Measurements from ENCODE around the gene GRIN2C. TPM values are rescaled to one million over a fixed set of nuclear protein-coding genes. Genes with fewer than 3 reads are reported as not detected.

The GRIN2C gene
- total and polyA plus RNA-seq, 4 donors, result 0.03 to 1.6 (median 0.19) TPM; not detected in 1

- ATAC-seq (ENCODE audit: low FRiP score) (no peak), DNase-seq (no peak)
- H3K9me3 ChIP-seq (ENCODE audit: control insufficient read depth, low read length), result no peaks in the 10 kb centered on the region
- 95 to 97% methylated on average over 7 of the region's 7 CpGs for WGBS, 2 donors
- H3K4me1 ChIP-seq (ENCODE audit: control insufficient read depth in 1 of 2, insufficient read depth in 2 of 2, low read length in 2 of 2), result no peaks in the 10 kb centered on the region
- intact Hi-C loops (cut with DNase I), result no loop called here
- no peak overlapping the region for H3K27ac ChIP-seq (ENCODE audit: low read depth in 1 of 2, low read length in 2 of 2)
- no peaks in the 10 kb centered on the region for H3K27me3 ChIP-seq (ENCODE audit: control insufficient read depth in 1 of 2, insufficient read depth in 2 of 2, low read length in 1 of 2)
- no peak overlapping the region for H3K4me3 ChIP-seq (ENCODE audit: low read length in 2 of 2)
- no peaks in the 10 kb centered on the region for H3K36me3 ChIP-seq (ENCODE audit: control insufficient read depth in 1 of 2, insufficient read depth in 2 of 2, low read length in 1 of 2)
Observed at GRCh38 chr17:74804683-74805082, 55.0 kb downstream of the GRIN2C start.

GRCh38 chr17:74803971-74804370 lies 55.7 kb downstream of the GRIN2C start:
- no peak for ATAC-seq (ENCODE audit: low FRiP score)
- Histone ChIP-seq H3K36me3 (ENCODE audit: control insufficient read depth in 1 of 2, insufficient read depth in 2 of 2, low read length in 1 of 2) (no peaks in the 10 kb centered on the region), H3K4me3 (ENCODE audit: low read length in 2 of 2) (no peak overlapping the region), H3K27me3 (ENCODE audit: control insufficient read depth in 1 of 2, insufficient read depth in 2 of 2, low read length in 1 of 2) (no peaks in the 10 kb centered on the region), H3K9me3 (ENCODE audit: control insufficient read depth, low read length) (no peaks in the 10 kb centered on the region), H3K4me1 (ENCODE audit: control insufficient read depth in 1 of 2, insufficient read depth in 2 of 2, low read length in 2 of 2) (no peaks in the 10 kb centered on the region), H3K27ac (ENCODE audit: low read depth in 1 of 2, low read length in 2 of 2) (no peak overlapping the region)
- no peak for DNase-seq
- intact Hi-C loops (cut with DNase I), result no loop called here
- 81 to 84% methylated on average over 5 of the region's 5 CpGs for WGBS, 2 donors

- intact Hi-C loops (cut with DNase I), result no loop called here
- Histone ChIP-seq H3K4me3 (ENCODE audit: low read length in 2 of 2) (no peak overlapping the region), H3K4me1 (ENCODE audit: control insufficient read depth in 1 of 2, insufficient read depth in 2 of 2, low read length in 2 of 2) (no peaks in the 10 kb centered on the region), H3K9me3 (ENCODE audit: control insufficient read depth, low read length) (no peaks in the 10 kb centered on the region), H3K36me3 (ENCODE audit: control insufficient read depth in 1 of 2, insufficient read depth in 2 of 2, low read length in 1 of 2) (no peaks in the 10 kb centered on the region), H3K27me3 (ENCODE audit: control insufficient read depth in 1 of 2, insufficient read depth in 2 of 2, low read length in 1 of 2) (no peaks in the 10 kb centered on the region), H3K27ac (ENCODE audit: low read depth in 1 of 2, low read length in 2 of 2) (no peak overlapping the region)
- DNase-seq (no peak), ATAC-seq (ENCODE audit: low FRiP score) (no peak)
- WGBS, 2 donors, result 90 to 94% methylated on average over 12 of the region's 12 CpGs
Observed at GRCh38 chr17:74803388-74803930, 56.2 kb downstream of the GRIN2C start.

GRCh38 chr17:74801896-74802295 lies 57.8 kb downstream of the GRIN2C start:
- H3K9me3 ChIP-seq (ENCODE audit: control insufficient read depth, low read length), result no peaks in the 10 kb centered on the region
- no peak overlapping the region for H3K27ac ChIP-seq (ENCODE audit: low read depth in 1 of 2, low read length in 2 of 2)
- no peaks in the 10 kb centered on the region for H3K4me1 ChIP-seq (ENCODE audit: control insufficient read depth in 1 of 2, insufficient read depth in 2 of 2, low read length in 2 of 2)
- peaks cover 0 to 2% of the 10 kb centered on the region in 2 donors for H3K36me3 ChIP-seq (ENCODE audit: control insufficient read depth in 1 of 2, insufficient read depth in 2 of 2, low read length in 1 of 2)
- H3K27me3 ChIP-seq (ENCODE audit: control insufficient read depth in 1 of 2, insufficient read depth in 2 of 2, low read length in 1 of 2), result no peaks in the 10 kb centered on the region
- H3K4me3 ChIP-seq (ENCODE audit: low read length in 2 of 2), result no peak overlapping the region
- DNase-seq (no peak), ATAC-seq (ENCODE audit: low FRiP score) (no peak)
- WGBS, 2 donors, result 79 to 85% methylated on average over 8 of the region's 8 CpGs
- intact Hi-C loops (cut with DNase I), result no loop called here

- Histone ChIP-seq H3K4me1 (ENCODE audit: control insufficient read depth in 1 of 2, insufficient read depth in 2 of 2, low read length in 2 of 2) (no peaks in the 10 kb centered on the region), H3K4me3 (ENCODE audit: low read length in 2 of 2) (no peak overlapping the region), H3K27ac (ENCODE audit: low read depth in 1 of 2, low read length in 2 of 2) (no peak overlapping the region), H3K27me3 (ENCODE audit: control insufficient read depth in 1 of 2, insufficient read depth in 2 of 2, low read length in 1 of 2) (no peaks in the 10 kb centered on the region), H3K36me3 (ENCODE audit: control insufficient read depth in 1 of 2, insufficient read depth in 2 of 2, low read length in 1 of 2) (peaks cover 0 to 2% of the 10 kb centered on the region in 2 donors), H3K9me3 (ENCODE audit: control insufficient read depth, low read length) (no peaks in the 10 kb centered on the region)
- no peak for ATAC-seq (ENCODE audit: low FRiP score)
- WGBS, 2 donors, result 82 to 87% methylated on average over 7 of the region's 7 CpGs
- DNase-seq, result no peak
- intact Hi-C loops (cut with DNase I), result no loop called here
Observed at GRCh38 chr17:74800531-74800930, 59.2 kb downstream of the GRIN2C start.

- WGBS, 2 donors, result 91 to 96% methylated on average over 14 of the region's 14 CpGs
- intact Hi-C loops (cut with DNase I), result no loop called here
- Histone ChIP-seq H3K27me3 (ENCODE audit: control insufficient read depth in 1 of 2, insufficient read depth in 2 of 2, low read length in 1 of 2) (no peaks in the 10 kb centered on the region), H3K4me3 (ENCODE audit: low read length in 2 of 2) (no peak overlapping the region), H3K36me3 (ENCODE audit: control insufficient read depth in 1 of 2, insufficient read depth in 2 of 2, low read length in 1 of 2) (peaks cover 0 to 2% of the 10 kb centered on the region in 2 donors), H3K9me3 (ENCODE audit: control insufficient read depth, low read length) (no peaks in the 10 kb centered on the region), H3K27ac (ENCODE audit: low read depth in 1 of 2, low read length in 2 of 2) (no peak overlapping the region), H3K4me1 (ENCODE audit: control insufficient read depth in 1 of 2, insufficient read depth in 2 of 2, low read length in 2 of 2) (no peaks in the 10 kb centered on the region)
- ATAC-seq (ENCODE audit: low FRiP score), result no peak
- no peak for DNase-seq
Observed at GRCh38 chr17:74799097-74799496, 60.6 kb downstream of the GRIN2C start.

GRCh38 chr17:74798239-74798707 lies 61.4 kb downstream of the GRIN2C start:
- Histone ChIP-seq H3K4me1 (ENCODE audit: control insufficient read depth in 1 of 2, insufficient read depth in 2 of 2, low read length in 2 of 2) (no peaks in the 10 kb centered on the region), H3K36me3 (ENCODE audit: control insufficient read depth in 1 of 2, insufficient read depth in 2 of 2, low read length in 1 of 2) (peaks cover 0 to 3% of the 10 kb centered on the region in 2 donors), H3K4me3 (ENCODE audit: low read length in 2 of 2) (no peak overlapping the region), H3K27ac (ENCODE audit: low read depth in 1 of 2, low read length in 2 of 2) (no peak overlapping the region), H3K9me3 (ENCODE audit: control insufficient read depth, low read length) (no peaks in the 10 kb centered on the region), H3K27me3 (ENCODE audit: control insufficient read depth in 1 of 2, insufficient read depth in 2 of 2, low read length in 1 of 2) (no peaks in the 10 kb centered on the region)
- DNase-seq, result no peak
- ATAC-seq (ENCODE audit: low FRiP score), result no peak
- 79 to 83% methylated on average over 8 of the region's 8 CpGs for WGBS, 2 donors
- intact Hi-C loops (cut with DNase I), result no loop called here

GRCh38 chr17:74797824-74798223 lies 61.9 kb downstream of the GRIN2C start:
- 94 to 96% methylated on average over 4 of the region's 4 CpGs for WGBS, 2 donors
- ATAC-seq (ENCODE audit: low FRiP score) (no peak), DNase-seq (no peak)
- Histone ChIP-seq H3K27me3 (ENCODE audit: control insufficient read depth in 1 of 2, insufficient read depth in 2 of 2, low read length in 1 of 2) (no peaks in the 10 kb centered on the region), H3K36me3 (ENCODE audit: control insufficient read depth in 1 of 2, insufficient read depth in 2 of 2, low read length in 1 of 2) (peaks cover 0 to 3% of the 10 kb centered on the region in 2 donors), H3K27ac (ENCODE audit: low read depth in 1 of 2, low read length in 2 of 2) (no peak overlapping the region), H3K4me1 (ENCODE audit: control insufficient read depth in 1 of 2, insufficient read depth in 2 of 2, low read length in 2 of 2) (no peaks in the 10 kb centered on the region), H3K9me3 (ENCODE audit: control insufficient read depth, low read length) (no peaks in the 10 kb centered on the region), H3K4me3 (ENCODE audit: low read length in 2 of 2) (no peak overlapping the region)
- intact Hi-C loops (cut with DNase I), result no loop called here

- Histone ChIP-seq H3K4me1 (ENCODE audit: control insufficient read depth in 1 of 2, insufficient read depth in 2 of 2, low read length in 2 of 2) (no peaks in the 10 kb centered on the region), H3K27ac (ENCODE audit: low read depth in 1 of 2, low read length in 2 of 2) (no peak overlapping the region), H3K36me3 (ENCODE audit: control insufficient read depth in 1 of 2, insufficient read depth in 2 of 2, low read length in 1 of 2) (peaks cover 0 to 3% of the 10 kb centered on the region in 2 donors), H3K27me3 (ENCODE audit: control insufficient read depth in 1 of 2, insufficient read depth in 2 of 2, low read length in 1 of 2) (no peaks in the 10 kb centered on the region), H3K4me3 (ENCODE audit: low read length in 2 of 2) (no peak overlapping the region), H3K9me3 (ENCODE audit: control insufficient read depth, low read length) (no peaks in the 10 kb centered on the region)
- DNase-seq, result no peak
- WGBS, 2 donors, result 87% methylated on average over 6 of the region's 6 CpGs
- no peak for ATAC-seq (ENCODE audit: low FRiP score)
- intact Hi-C loops (cut with DNase I), result no loop called here
Observed at GRCh38 chr17:74796866-74797265, 62.8 kb downstream of the GRIN2C start.

Data from aorta (tissue), 5 donors.